Small intestine (tissue), 7 donors: Measurements from ENCODE around the gene TBL1XR1. TPM values are rescaled to one million over a fixed set of nuclear protein-coding genes. Genes with fewer than 3 reads are reported as not detected.

ENCODE experiments used
- DNase-seq, 2 donors: peaks; one replicate each; pipeline versions ENCODE4 v3.0.0 to v3.0.0-alpha.2; 2013
- FAIRE-seq: peaks from 2 replicates; lab custom pipeline; 2012; peaks lifted over from hg19 to GRCh38; lab: Jason Lieb, UNC
- H3K27ac ChIP-seq, 3 donors: one replicate each; pipeline ENCODE4 v1.5.1; 2013; ENCODE audit warnings: low read length in 2 of 3, mild to moderate bottlenecking in 2 of 3, control low read depth in 1 of 3, inconsistent platforms in 1 of 3, low read depth in 1 of 3, moderate library complexity in 1 of 3
- H3K27me3 ChIP-seq, 3 donors: one replicate each; pipeline ENCODE4 v1.6.1; 2013; ENCODE audit warnings: low read length in 3 of 3, inconsistent platforms in 1 of 3; ENCODE audit not compliant: control insufficient read depth in 3 of 3, insufficient read depth in 3 of 3
- H3K36me3 ChIP-seq, 3 donors: one replicate each; pipeline ENCODE4 v1.6.1; 2013; ENCODE audit warnings: low read length in 3 of 3, inconsistent platforms in 1 of 3, low read depth in 1 of 3, mild to moderate bottlenecking in 1 of 3, moderate library complexity in 1 of 3; ENCODE audit not compliant: control insufficient read depth in 3 of 3, insufficient read depth in 2 of 3
- H3K4me1 ChIP-seq, 3 donors: one replicate each; pipeline ENCODE4 v1.6.1; 2013; ENCODE audit warnings: low read length in 2 of 3, inconsistent platforms in 1 of 3, low read depth in 1 of 3, mild to moderate bottlenecking in 1 of 3, moderate library complexity in 1 of 3; ENCODE audit not compliant: control insufficient read depth in 3 of 3, insufficient read depth in 2 of 3
- H3K4me3 ChIP-seq, 3 donors: one replicate each; pipeline ENCODE4 v1.5.1; 2013; ENCODE audit warnings: low read length in 3 of 3, control low read depth in 1 of 3, inconsistent platforms in 1 of 3, low read depth in 1 of 3, mild to moderate bottlenecking in 1 of 3, moderate library complexity in 1 of 3
- H3K9me3 ChIP-seq, 2 donors: one replicate each; pipeline ENCODE4 v1.6.1; 2013; ENCODE audit warnings: low read depth in 1 of 2, low read length in 1 of 2; ENCODE audit not compliant: control insufficient read depth in 2 of 2, insufficient read depth in 1 of 2
- WGBS, 3 donors: extraction: QIAGEN DNeasy Blood & Tissue Kit; methylation state at CpG; one replicate each; pipeline ENCODE4 v1.1.7; 2013; 5-methylcytosine and 5-hydroxymethylcytosine counted together
- polyA plus RNA-seq, 4 donors: library from polyadenylated mRNA; stranded (reverse) in 3 of 4; unstranded in 1 of 4; fragments of 200-250 nt in 3 of 4; fragments of 120-200 nt in 1 of 4; gene quantifications; one replicate each; pipeline versions ENCODE4 v1.2.1 to v1.2.3, GENCODE V29; 2013
- donor health status: healthy with polysubstance abuse.
- donor health status: control.
- donor health status: control.
- donor health status: Bipolar disorder and iron deficiency.
- donor health status: healthy.

The TBL1XR1 gene
- polyA plus RNA-seq, 4 donors: 13.8 to 74.8 (median 27.7) TPM

DNA sequence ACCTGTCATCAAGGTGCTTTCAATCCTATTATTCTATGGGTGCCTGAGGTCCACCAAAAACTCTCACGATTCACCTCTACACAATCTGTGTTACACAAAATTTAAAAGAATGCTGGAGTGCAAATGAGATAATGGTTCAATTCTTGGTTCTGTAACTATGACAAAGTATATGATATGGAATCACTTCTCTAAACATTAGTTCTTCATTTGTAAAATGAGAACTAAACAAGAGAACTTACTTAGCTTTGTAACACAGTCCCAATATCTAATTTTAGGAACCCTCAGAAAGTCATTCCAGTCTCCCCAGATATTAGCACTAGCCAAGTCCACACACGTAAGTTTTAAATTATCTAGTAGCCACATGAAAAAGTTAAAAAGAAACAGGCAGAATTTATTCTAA, 111.5 kb downstream of the TBL1XR1 start:
- no peak for FAIRE-seq
- 57 to 67% (median 60%) methylated on average over 2 of the region's 2 CpGs for WGBS, 3 donors
- H3K27ac ChIP-seq: no peak overlapping the region

DNA sequence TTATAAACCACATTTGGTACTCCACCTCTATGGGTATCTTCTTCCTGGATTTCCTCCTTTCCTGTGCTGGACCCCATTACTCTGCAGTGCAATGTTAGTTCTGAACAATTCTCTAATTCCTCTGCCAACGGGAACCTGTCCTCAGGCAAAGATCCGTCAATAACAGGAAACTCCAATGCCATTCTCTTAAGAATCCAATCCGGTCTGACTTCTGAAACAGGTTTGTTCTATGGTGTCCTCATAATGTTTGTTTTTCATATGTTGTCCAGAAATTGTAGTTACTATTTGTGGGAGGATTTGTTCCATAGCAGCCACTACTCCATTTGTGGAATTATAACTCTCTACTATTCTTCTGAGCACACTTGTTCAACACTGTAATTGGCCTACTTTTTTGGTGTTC, 112.7 kb downstream of the TBL1XR1 start:
- FAIRE-seq: no peak
- WGBS, 3 donors: 83 to 99% (median 96%) methylated on average over 3 of the region's 3 CpGs
- Histone ChIP-seq H3K27ac (no peak overlapping the region), H3K36me3 (no peaks in the 10 kb centered on the region), H3K4me1 (peaks cover 0 to 10% (median 3%) of the 10 kb centered on the region in 3 donors), H3K4me3 (no peak overlapping the region), H3K27me3 (no peaks in the 10 kb centered on the region), H3K9me3 (no peaks in the 10 kb centered on the region)
- no peak for DNase-seq

More for the DNA sequence above, 111.5 kb downstream of the TBL1XR1 start:
- DNase-seq: no peak
- no peaks in the 10 kb centered on the region for H3K9me3 ChIP-seq
- no peak overlapping the region for H3K4me3 ChIP-seq
- H3K27me3 ChIP-seq: no peaks in the 10 kb centered on the region
- peaks cover 0 to 7% (median 0%) of the 10 kb centered on the region in 3 donors for H3K36me3 ChIP-seq
- peaks cover 0 to 10% (median 3%) of the 10 kb centered on the region in 3 donors for H3K4me1 ChIP-seq

DNA sequence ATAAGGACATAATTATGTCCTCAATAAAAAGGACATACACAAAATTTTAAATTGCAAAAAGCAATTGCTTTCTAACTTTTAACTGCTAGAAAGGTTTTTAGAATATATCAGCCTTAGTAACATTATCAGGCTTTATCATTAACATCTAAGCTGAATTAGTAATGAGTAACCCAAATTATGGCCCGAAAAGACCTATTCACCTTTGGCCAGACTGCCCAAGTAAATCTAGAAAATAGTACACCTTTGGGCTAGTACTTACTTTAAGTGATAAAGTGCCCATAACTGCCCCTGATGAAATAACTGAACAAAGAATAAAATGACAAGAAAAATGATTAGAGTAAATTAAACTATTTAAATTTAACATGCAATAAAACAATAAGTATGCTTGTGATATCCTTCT, 117.2 kb downstream of the TBL1XR1 start:
- no peaks in the 10 kb centered on the region for H3K27me3 ChIP-seq
- H3K4me1 ChIP-seq: no peaks in the 10 kb centered on the region
- no peaks in the 10 kb centered on the region for H3K9me3 ChIP-seq
- no peak overlapping the region for H3K4me3 ChIP-seq
- FAIRE-seq: no peak
- no peak for DNase-seq
- no peak overlapping the region for H3K27ac ChIP-seq
- WGBS, 3 donors: 23 to 72% (median 33%) methylated on average over 1 of the region's 1 CpG
- H3K36me3 ChIP-seq: peaks cover 0 to 7% (median 0%) of the 10 kb centered on the region in 3 donors

DNA sequence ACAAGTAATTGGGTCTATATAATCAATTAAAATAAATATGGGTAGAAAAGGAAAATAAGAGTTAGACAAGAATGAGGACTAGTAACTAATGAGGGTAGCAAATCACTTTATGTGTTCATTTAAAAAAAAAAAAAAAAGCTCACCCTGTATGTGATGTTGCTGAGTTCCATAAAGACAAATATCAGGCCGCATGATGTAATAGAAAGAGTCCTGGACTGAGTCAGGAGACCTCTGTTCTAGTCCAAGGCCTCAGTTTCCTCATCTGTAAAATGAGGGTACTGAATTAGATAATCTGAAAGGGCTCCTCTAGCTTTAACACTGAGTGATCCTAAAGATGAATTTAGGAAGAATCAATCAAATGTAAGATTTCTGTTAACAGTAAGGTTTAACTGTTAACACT, 117.6 kb downstream of the TBL1XR1 start:
- no peak for FAIRE-seq

DNA sequence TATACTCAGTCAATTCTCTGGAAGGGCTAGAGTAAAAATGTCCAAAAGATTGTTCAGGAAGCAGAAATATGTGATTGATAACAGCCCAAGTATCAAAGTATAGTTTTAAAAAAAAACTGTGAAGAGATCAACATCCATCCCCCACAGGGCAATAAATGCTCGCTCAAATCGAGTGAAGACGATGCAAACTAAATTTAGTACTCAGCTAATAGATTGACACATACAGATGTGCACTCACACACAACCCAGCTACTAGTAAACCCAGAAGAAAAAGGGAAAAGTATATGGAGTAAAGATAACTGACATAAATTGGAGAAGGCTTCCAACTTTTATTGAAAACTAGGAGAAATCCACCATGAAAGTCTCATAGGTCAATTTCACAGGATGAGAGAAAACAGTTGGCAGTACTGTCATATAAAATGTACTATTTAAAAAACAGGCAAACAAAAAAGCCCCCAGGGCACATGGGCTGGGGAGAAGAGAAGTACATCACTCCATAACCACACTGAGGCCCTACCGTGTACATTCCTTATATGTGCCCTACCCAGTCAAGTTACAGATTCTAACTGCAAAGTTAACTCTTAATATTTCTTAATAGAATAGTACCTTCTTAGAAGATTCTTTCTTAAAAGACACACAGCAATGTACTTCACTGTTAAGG, 125.7 kb downstream of the TBL1XR1 start:
- Histone ChIP-seq H3K27ac (no peak overlapping the region), H3K27me3 (no peaks in the 10 kb centered on the region), H3K36me3 (peaks cover 0 to 11% (median 0%) of the 10 kb centered on the region in 3 donors), H3K4me3 (no peak overlapping the region), H3K4me1 (peaks cover 0 to 2% (median 0%) of the 10 kb centered on the region in 3 donors), H3K9me3 (no peaks in the 10 kb centered on the region)
- DNase-seq (no peak), FAIRE-seq (no peak)
- whole genome bisulfite sequencing, 3 donors: 83 to 93% (median 93%) methylated on average over 4 of the region's 4 CpGs

More for the DNA sequence above, 117.6 kb downstream of the TBL1XR1 start:
- H3K36me3 ChIP-seq: peaks cover 0 to 10% (median 0%) of the 10 kb centered on the region in 3 donors
- WGBS, 3 donors: 81 to 83% (median 82%) methylated on average over 1 of the region's 1 CpG
- no peaks in the 10 kb centered on the region for H3K9me3 ChIP-seq
- no peak for DNase-seq
- no peaks in the 10 kb centered on the region for H3K27me3 ChIP-seq
- no peak overlapping the region for H3K27ac ChIP-seq
- H3K4me1 ChIP-seq: no peaks in the 10 kb centered on the region
- H3K4me3 ChIP-seq: no peak overlapping the region

GRCh38 chr3:177069514-177070329, 127.6 kb downstream of the TBL1XR1 start:
- Histone ChIP-seq H3K27ac (peak overlapping the region in 1 of 3 donors; percentile 10), H3K4me3 (no peak overlapping the region), H3K27me3 (no peaks in the 10 kb centered on the region), H3K4me1 (peaks cover 0 to 8% (median 0%) of the 10 kb centered on the region in 3 donors), H3K9me3 (no peaks in the 10 kb centered on the region), H3K36me3 (peaks cover 0 to 5% (median 0%) of the 10 kb centered on the region in 3 donors)
- 94 to 99% (median 96%) methylated on average over 6 of the region's 6 CpGs for WGBS, 3 donors
- FAIRE-seq (no peak), DNase-seq (no peak)

- WGBS, 3 donors: 92 to 95% (median 92%) methylated on average over 3 of the region's 3 CpGs
- H3K9me3 ChIP-seq: no peaks in the 10 kb centered on the region
- H3K27ac ChIP-seq: no peak overlapping the region
- H3K36me3 ChIP-seq: peaks cover 0 to 5% (median 0%) of the 10 kb centered on the region in 3 donors
- FAIRE-seq (no peak), DNase-seq (no peak)
- H3K27me3 ChIP-seq: no peaks in the 10 kb centered on the region
- H3K4me3 ChIP-seq: no peak overlapping the region
- peaks cover 0 to 8% (median 0%) of the 10 kb centered on the region in 3 donors for H3K4me1 ChIP-seq
Observed at GRCh38 chr3:177068967-177069366, 128.3 kb downstream of the TBL1XR1 start.

DNA sequence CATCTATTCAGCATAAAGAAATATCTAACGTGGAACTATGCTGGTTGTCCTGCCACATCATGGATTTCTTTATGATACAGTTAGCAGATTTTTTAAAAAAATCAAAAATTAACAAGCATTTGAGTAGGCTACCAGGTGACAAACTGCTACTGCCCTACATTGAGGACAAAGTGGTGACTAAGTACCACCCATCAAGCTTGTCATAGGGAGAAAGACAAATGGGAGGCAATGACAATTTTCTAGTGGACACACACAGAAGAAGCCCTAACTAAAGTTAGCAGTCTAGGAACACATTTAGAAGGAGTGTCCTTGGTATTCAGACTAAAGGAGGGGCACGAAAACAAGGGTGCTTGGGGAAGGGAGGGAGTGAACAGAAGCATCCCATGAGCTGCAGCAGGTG, 131.2 kb downstream of the TBL1XR1 start:
- 88 to 92% (median 91%) methylated on average over 2 of the region's 2 CpGs for WGBS, 3 donors
- Histone ChIP-seq H3K27me3 (no peaks in the 10 kb centered on the region), H3K36me3 (peaks cover 0 to 3% (median 0%) of the 10 kb centered on the region in 3 donors), H3K4me3 (no peak overlapping the region), H3K4me1 (peaks cover 0 to 10% (median 0%) of the 10 kb centered on the region in 3 donors), H3K27ac (no peak overlapping the region), H3K9me3 (no peaks in the 10 kb centered on the region)
- FAIRE-seq (no peak), DNase-seq (no peak)
